NCI-H1105 (cell line): ENCODE data around the gene NOTO.

Experiments used
- DNase-seq: peaks from one replicate; lab custom pipeline; 2025; lab: John Stamatoyannopoulos, UW

NOTO gene

GRCh38 chr2:73257425-73258125, 55.2 kb downstream of the NOTO start:
- no peak for DNase-seq

GRCh38 chr2:73258186-73258912, 56.0 kb downstream of the NOTO start:
- DNase-seq = no peak

- DNase-seq = no peak
Measured at GRCh38 chr2:73258913-73259215, 56.5 kb downstream of the NOTO start.

- DNase-seq = no peak
Measured at GRCh38 chr2:73259276-73259675, 56.9 kb downstream of the NOTO start.

- no peak for DNase-seq
Measured at GRCh38 chr2:73259704-73260337, 57.4 kb downstream of the NOTO start.

GRCh38 chr2:73260338-73260984, 58.1 kb downstream of the NOTO start:
- no peak for DNase-seq
